Muscle of leg (tissue), 11 donors: Measurements from ENCODE around the gene CCDC30. TPM values are rescaled to one million over a fixed set of nuclear protein-coding genes. Genes with fewer than 3 reads are reported as not detected.
"Not testable (repeated sequence)": the region's sequence is repeated elsewhere in the genome, so short reads cannot be mapped to it uniquely, and the experiment has no call there.

ENCODE experiments used
- DNase-seq: peaks from one replicate; pipeline ENCODE4 v3.0.0; 2013
- H3K27ac ChIP-seq: one replicate; pipeline ENCODE4 v1.5.1; 2013; ENCODE audit warnings: mild to moderate bottlenecking, low read length, control low read depth
- H3K27me3 ChIP-seq: one replicate; pipeline ENCODE4 v1.6.1; 2013; ENCODE audit warnings: low read length; ENCODE audit not compliant: control insufficient read depth, insufficient read depth
- H3K36me3 ChIP-seq: one replicate; pipeline ENCODE4 v1.6.1; 2013; ENCODE audit warnings: low read length; ENCODE audit not compliant: control insufficient read depth, insufficient read depth
- H3K4me1 ChIP-seq: one replicate; pipeline ENCODE4 v1.6.1; 2013; ENCODE audit warnings: low read length; ENCODE audit not compliant: control insufficient read depth, insufficient read depth
- H3K4me3 ChIP-seq: one replicate; pipeline ENCODE4 v1.5.1; 2013; ENCODE audit warnings: low read length, control low read depth
- H3K9me3 ChIP-seq: replicated peaks from 2 replicates; pipeline ENCODE4 v1.6.1; 2013; ENCODE audit warnings: low read depth, low read length; ENCODE audit not compliant: control insufficient read depth
- WGBS: methylation state at CpG from one replicate; pipeline ENCODE4 v1.1.5; 2013; ENCODE audit warnings: missing lambda C conversion rate; ENCODE audit not compliant: insufficient coverage; 5-methylcytosine and 5-hydroxymethylcytosine counted together
- polyA plus RNA-seq, 8 donors: library from polyadenylated mRNA; unstranded; fragments of 120-200 nt; gene quantifications; one replicate each; pipeline versions ENCODE4 v1.2.1 to v1.2.3, GENCODE V29; 2013; ENCODE audit warnings: inconsistent platforms in 1 of 8, low replicate concordance in 1 of 8; ENCODE audit not compliant: insufficient read length in 8 of 8, insufficient read depth in 1 of 8
- total RNA-seq: library from RNA; stranded (reverse); fragments of 120-200 nt; gene quantifications from one replicate; pipeline ENCODE4 v1.2.4, GENCODE V29; 2013

CCDC30 gene
- total and polyA plus RNA-seq, 9 donors: 1.2 to 3.5 (median 1.9) TPM

- 100% methylated on average over 1 of the region's 4 CpGs for WGBS
Observed at GRCh38 chr1:42670425-42670824, 207.3 kb downstream of the CCDC30 start.

GRCh38 chr1:42674214-42674613 lies 211.1 kb downstream of the CCDC30 start:
- Histone ChIP-seq H3K4me3 (no peak overlapping the region), H3K27me3 (no peaks in the 10 kb centered on the region), H3K4me1 (peaks cover 23% of the 10 kb centered on the region), H3K27ac (peak overlapping the region; percentile 72), H3K9me3 (no peaks in the 10 kb centered on the region), H3K36me3 (peaks cover 29% of the 10 kb centered on the region)
- peak; percentile 36 for DNase-seq

More at GRCh38 chr1:42670425-42670824, 207.3 kb downstream of the CCDC30 start:
- Histone ChIP-seq H3K27ac (peak overlapping the region; percentile 47), H3K9me3 (no peaks in the 10 kb centered on the region), H3K27me3 (no peaks in the 10 kb centered on the region), H3K4me1 (peaks cover 11% of the 10 kb centered on the region), H3K4me3 (no peak overlapping the region), H3K36me3 (peaks cover 51% of the 10 kb centered on the region)
- DNase-seq: no peak

DNA sequence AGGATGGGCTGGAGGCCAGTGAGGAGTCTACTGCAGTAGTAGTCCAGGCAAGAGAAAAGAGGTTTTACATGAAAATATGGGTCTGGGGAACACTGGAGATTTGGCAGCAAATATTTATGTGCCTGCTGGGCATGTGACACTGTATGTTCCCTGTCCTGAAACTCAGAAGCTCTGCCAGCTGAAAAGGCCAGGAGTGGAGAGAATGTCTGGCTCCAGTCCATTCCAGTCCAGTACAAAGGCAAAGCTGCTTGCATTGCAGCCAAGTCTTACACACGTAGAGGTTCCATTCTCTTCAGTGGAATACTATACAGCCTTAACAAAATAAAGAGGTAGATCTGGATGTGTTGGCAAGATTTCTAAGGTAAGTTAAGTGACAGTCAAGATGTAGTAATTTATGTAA lies 211.6 kb downstream of the CCDC30 start:
- peak; percentile 40 for DNase-seq
- Histone ChIP-seq H3K27me3 (no peaks in the 10 kb centered on the region), H3K4me1 (peaks cover 24% of the 10 kb centered on the region), H3K36me3 (peaks cover 28% of the 10 kb centered on the region), H3K4me3 (no peak overlapping the region), H3K27ac (peak overlapping the region; percentile 72), H3K9me3 (no peaks in the 10 kb centered on the region)
- no CpG with 5 or more reads among the region's 1 CpG for WGBS

- H3K27me3 ChIP-seq: no peaks in the 10 kb centered on the region
- WGBS: 80% methylated on average over 2 of the region's 3 CpGs
- H3K36me3 ChIP-seq: peaks cover 22% of the 10 kb centered on the region
- H3K4me1 ChIP-seq: peaks cover 19% of the 10 kb centered on the region
- H3K9me3 ChIP-seq: no peaks in the 10 kb centered on the region
- no peak for DNase-seq
- no peak overlapping the region for H3K4me3 ChIP-seq
- no peak overlapping the region for H3K27ac ChIP-seq
Observed at GRCh38 chr1:42675467-42675866, 212.4 kb downstream of the CCDC30 start.

DNA sequence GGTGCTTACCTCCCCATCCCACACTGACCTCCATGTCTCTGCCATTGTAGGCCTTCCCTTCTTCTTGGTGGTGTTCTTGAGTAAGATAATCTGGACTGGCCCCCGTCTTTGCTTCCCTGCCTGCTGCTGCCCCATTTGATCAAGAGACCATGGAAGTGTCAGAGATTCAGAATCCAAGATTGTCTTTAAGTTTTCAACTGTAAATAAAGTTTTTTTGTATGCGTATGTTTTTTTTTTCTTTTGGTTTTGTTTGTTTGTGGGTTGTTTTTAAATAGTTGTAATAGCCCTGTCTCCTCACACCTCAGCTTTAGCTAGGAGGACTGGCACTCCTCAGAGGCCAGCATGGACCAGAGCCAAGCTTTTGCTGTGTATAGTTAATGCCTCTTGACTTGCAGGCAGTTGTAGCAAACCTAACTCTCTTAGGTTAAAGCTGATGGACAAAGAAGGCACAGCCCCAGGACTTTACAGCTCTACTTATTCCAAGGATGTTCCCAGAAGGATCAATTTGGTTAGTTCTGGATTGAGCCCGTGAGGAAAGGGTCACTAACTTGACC lies 213.5 kb downstream of the CCDC30 start:
- H3K4me3 ChIP-seq: no peak overlapping the region
- H3K4me1 ChIP-seq: peaks cover 23% of the 10 kb centered on the region
- DNase-seq: no peak
- no CpG with 5 or more reads among the region's 3 CpGs for WGBS
- peaks cover 21% of the 10 kb centered on the region for H3K36me3 ChIP-seq
- no peaks in the 10 kb centered on the region for H3K27me3 ChIP-seq
- H3K9me3 ChIP-seq: no peaks in the 10 kb centered on the region
- H3K27ac ChIP-seq: no peak overlapping the region

DNA sequence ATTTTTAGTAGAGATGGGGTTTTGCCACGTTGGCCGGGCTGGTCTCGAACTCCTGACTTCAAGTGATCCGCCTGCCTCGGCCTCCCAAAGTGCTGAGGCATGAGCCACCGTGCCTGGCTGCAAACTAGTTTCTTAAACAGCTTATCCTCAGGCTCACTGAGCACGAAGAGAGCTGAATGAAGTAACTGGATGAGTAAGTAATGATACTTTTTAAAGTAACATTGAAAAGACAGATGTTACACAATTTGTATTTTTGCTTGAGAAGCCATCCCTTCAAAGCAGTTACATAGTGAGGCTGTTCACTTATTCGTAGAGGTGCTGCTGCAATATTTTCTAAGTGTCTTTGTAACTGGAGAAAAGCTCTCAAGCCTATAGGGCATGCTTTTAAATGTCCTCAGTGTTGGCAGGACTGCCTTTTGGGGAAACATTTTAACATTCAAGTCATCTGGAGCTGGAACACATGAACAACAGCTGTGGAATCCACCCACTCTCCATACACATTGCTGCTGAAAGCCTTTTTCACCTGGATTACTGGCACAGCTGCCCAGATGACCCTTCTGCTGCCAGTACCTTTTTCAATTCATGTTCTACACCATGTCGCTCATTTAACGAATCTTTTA lies 216.4 kb downstream of the CCDC30 start:
- peaks cover 15% of the 10 kb centered on the region for H3K36me3 ChIP-seq
- no peak overlapping the region for H3K27ac ChIP-seq
- no peaks in the 10 kb centered on the region for H3K27me3 ChIP-seq
- H3K9me3 ChIP-seq: no peaks in the 10 kb centered on the region
- WGBS: no CpG with 5 or more reads among the region's 10 CpGs
- DNase-seq: peak; percentile 47
- peaks cover 24% of the 10 kb centered on the region for H3K4me1 ChIP-seq
- no peak overlapping the region for H3K4me3 ChIP-seq

DNA sequence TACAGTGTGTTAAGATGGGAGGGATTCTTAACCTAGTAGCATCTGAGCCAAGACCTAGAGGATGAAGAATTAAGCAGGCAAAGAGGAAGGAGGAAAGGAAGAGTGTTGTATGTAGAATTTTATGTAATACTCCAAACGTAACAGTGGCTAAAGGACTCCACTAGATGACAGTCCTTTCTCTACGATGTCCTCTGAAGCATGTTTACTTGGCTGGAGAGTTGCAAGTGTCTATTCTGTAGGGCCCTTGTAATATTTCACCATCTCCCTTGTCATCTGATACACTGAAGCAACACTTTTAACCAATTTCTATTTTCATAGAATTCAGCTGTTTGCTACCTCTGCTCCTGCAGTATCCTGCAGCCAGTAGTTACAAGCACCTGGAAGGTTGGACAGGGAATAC lies 217.0 kb downstream of the CCDC30 start:
- peaks cover 23% of the 10 kb centered on the region for H3K4me1 ChIP-seq
- no peak overlapping the region for H3K27ac ChIP-seq
- WGBS: 60% methylated on average over 1 of the region's 2 CpGs
- no peaks in the 10 kb centered on the region for H3K27me3 ChIP-seq
- H3K36me3 ChIP-seq: peaks cover 13% of the 10 kb centered on the region
- no peak for DNase-seq
- no peaks in the 10 kb centered on the region for H3K9me3 ChIP-seq
- no peak overlapping the region for H3K4me3 ChIP-seq

GRCh38 chr1:42680921-42681683 lies 218.0 kb downstream of the CCDC30 start:
- Histone ChIP-seq H3K36me3 (peaks cover 4% of the 10 kb centered on the region), H3K4me1 (peaks cover 19% of the 10 kb centered on the region), H3K4me3 (peak overlapping the region; percentile 77), H3K9me3 (no peaks in the 10 kb centered on the region), H3K27me3 (no peaks in the 10 kb centered on the region), H3K27ac (peak overlapping the region; percentile 94)
- peak; percentile 54 for DNase-seq
- WGBS: 2% methylated on average over 9 of the region's 18 CpGs

DNA sequence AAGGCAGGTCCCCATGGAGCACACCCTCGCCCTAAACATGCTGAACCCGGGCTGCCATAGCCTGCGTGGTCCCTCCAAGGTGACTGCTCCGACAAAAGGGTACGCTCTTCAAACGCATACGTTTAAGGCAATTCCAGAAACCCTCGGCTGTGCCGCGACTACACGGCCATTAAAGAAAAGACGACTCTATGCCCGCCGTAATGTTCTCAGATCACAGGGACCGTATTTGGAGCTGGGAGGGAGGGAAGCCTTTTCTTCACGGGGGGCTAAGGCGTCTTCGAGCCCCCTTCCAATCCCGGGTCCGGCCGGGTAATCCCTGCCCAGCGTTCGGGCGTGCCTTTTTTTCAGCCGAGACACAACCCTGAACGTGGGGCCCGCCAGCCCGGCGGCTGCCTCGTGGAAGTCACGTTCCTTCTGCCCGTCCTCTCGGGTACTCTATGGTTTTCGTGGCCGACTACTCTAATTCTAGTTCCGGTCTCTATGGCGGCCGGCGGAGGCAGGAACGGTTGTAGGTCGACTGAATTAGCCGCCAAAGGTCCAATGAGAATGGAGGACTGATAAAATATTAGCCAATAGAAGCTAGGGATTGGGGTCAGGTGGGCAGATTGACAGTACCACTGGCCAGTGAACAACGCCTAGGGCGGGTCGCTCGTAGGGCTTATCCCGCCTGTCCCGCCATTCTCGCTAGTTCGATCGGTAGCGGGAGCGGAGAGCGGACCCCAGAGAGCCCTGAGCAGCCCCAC lies 218.8 kb downstream of the CCDC30 start, which contains the start of gene YBX1:
YBX1 (plus strand) TSS at position 678 of the 743 bp plus-strand sequence. CDS start 148 bp downstream, outside the sequence.
- H3K4me1 ChIP-seq: peaks cover 23% of the 10 kb centered on the region
- H3K27me3 ChIP-seq: no peaks in the 10 kb centered on the region
- H3K36me3 ChIP-seq: peaks cover 6% of the 10 kb centered on the region
- no peaks in the 10 kb centered on the region for H3K9me3 ChIP-seq
- under 1% methylated on average over 49 of the region's 54 CpGs for WGBS
- DNase-seq: peak; percentile 100
- H3K27ac ChIP-seq: peak within 1 kb of the TSS; percentile 94
- peak within 1 kb of the TSS; percentile 77 for H3K4me3 ChIP-seq

DNA sequence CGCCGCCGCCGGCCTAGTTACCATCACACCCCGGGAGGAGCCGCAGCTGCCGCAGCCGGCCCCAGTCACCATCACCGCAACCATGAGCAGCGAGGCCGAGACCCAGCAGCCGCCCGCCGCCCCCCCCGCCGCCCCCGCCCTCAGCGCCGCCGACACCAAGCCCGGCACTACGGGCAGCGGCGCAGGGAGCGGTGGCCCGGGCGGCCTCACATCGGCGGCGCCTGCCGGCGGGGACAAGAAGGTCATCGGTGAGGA lies 219.3 kb downstream of the CCDC30 start:
- H3K4me1 ChIP-seq: peaks cover 21% of the 10 kb centered on the region
- peak overlapping the region; percentile 94 for H3K27ac ChIP-seq
- H3K9me3 ChIP-seq, H3K36me3 ChIP-seq, H3K27me3 ChIP-seq, DNase-seq: not testable (repeated sequence)
- H3K4me3 ChIP-seq: peak overlapping the region; percentile 77
- WGBS: under 1% methylated on average over 25 of the region's 33 CpGs
